Measurements from ENCODE around the gene ARHGEF28.

The ARHGEF28 gene

GRCh38 chr5:73935719-73936118 lies 309.7 kb downstream of the ARHGEF28 start:
- H3K27me3 ChIP-seq (ENCODE audit: insufficient read depth, low read length, poor library complexity, severe bottlenecking) = no peaks in the 10 kb centered on the region
- no peak overlapping the region for H3K4me2 ChIP-seq (ENCODE audit: low read depth, low read length, poor library complexity, severe bottlenecking)
- no peaks in the 10 kb centered on the region for H3K79me2 ChIP-seq (ENCODE audit: insufficient read depth, low read length)
- no peak for TF ChIP-seq CTCF (conservative IDR thresholded peaks at IDR 0.05; ENCODE audit: low read length)
- no peak for TF ChIP-seq EZH2phosphoT487 (IDR thresholded peaks at IDR 0.05; ENCODE audit: borderline replicate concordance)
- no peaks in the 10 kb centered on the region for H3K9me3 ChIP-seq (ENCODE audit: insufficient read depth, low read depth, low read length)
- H3K4me1 ChIP-seq (ENCODE audit: insufficient read depth, low read length, poor library complexity, severe bottlenecking) = no peaks in the 10 kb centered on the region
- no peaks in the 10 kb centered on the region for H3F3A ChIP-seq (ENCODE audit: low read depth)
- no peak overlapping the region for H3K4me3 ChIP-seq (ENCODE audit: low read length, poor library complexity, severe bottlenecking)
- H3K9me2 ChIP-seq (replicated peaks; ENCODE audit: low read depth, low read length) = no peaks in the 10 kb centered on the region
- H3K36me3 ChIP-seq (ENCODE audit: insufficient read depth, low read length) = no peaks in the 10 kb centered on the region
- H4K20me1 ChIP-seq (ENCODE audit: insufficient read depth, low read length, poor library complexity, severe bottlenecking) = no peaks in the 10 kb centered on the region
- H3K9ac ChIP-seq (ENCODE audit: low read depth, low read length, poor library complexity, severe bottlenecking) = no peak overlapping the region
- H2AFZ ChIP-seq (ENCODE audit: low read length) = no peak overlapping the region

- H3K4me1 ChIP-seq (ENCODE audit: insufficient read depth, low read length, poor library complexity, severe bottlenecking) = no peaks in the 10 kb centered on the region
- no peaks in the 10 kb centered on the region for H3K36me3 ChIP-seq (ENCODE audit: insufficient read depth, low read length)
- H3K27me3 ChIP-seq (ENCODE audit: insufficient read depth, low read length, poor library complexity, severe bottlenecking) = no peaks in the 10 kb centered on the region
- H4K20me1 ChIP-seq (ENCODE audit: insufficient read depth, low read length, poor library complexity, severe bottlenecking) = no peaks in the 10 kb centered on the region
- H3K9ac ChIP-seq (ENCODE audit: low read depth, low read length, poor library complexity, severe bottlenecking) = no peak overlapping the region
- TF ChIP-seq EZH2phosphoT487 (IDR thresholded peaks at IDR 0.05; ENCODE audit: borderline replicate concordance) (no peak), CTCF (conservative IDR thresholded peaks at IDR 0.05; ENCODE audit: low read length) (no peak)
- H2AFZ ChIP-seq (ENCODE audit: low read length) = no peak overlapping the region
- no peaks in the 10 kb centered on the region for H3F3A ChIP-seq (ENCODE audit: low read depth)
- no peak overlapping the region for H3K4me3 ChIP-seq (ENCODE audit: low read length, poor library complexity, severe bottlenecking)
- no peaks in the 10 kb centered on the region for H3K9me2 ChIP-seq (replicated peaks; ENCODE audit: low read depth, low read length)
- H3K4me2 ChIP-seq (ENCODE audit: low read depth, low read length, poor library complexity, severe bottlenecking) = no peak overlapping the region
- H3K79me2 ChIP-seq (ENCODE audit: insufficient read depth, low read length) = no peaks in the 10 kb centered on the region
- no peaks in the 10 kb centered on the region for H3K9me3 ChIP-seq (ENCODE audit: insufficient read depth, low read depth, low read length)
Measured at GRCh38 chr5:73938280-73938937, 312.4 kb downstream of the ARHGEF28 start.

- Histone ChIP-seq H4K20me1 (ENCODE audit: insufficient read depth, low read length, poor library complexity, severe bottlenecking) (no peaks in the 10 kb centered on the region), H3K4me2 (ENCODE audit: low read depth, low read length, poor library complexity, severe bottlenecking) (no peak overlapping the region), H3F3A (ENCODE audit: low read depth) (no peaks in the 10 kb centered on the region), H3K9me2 (replicated peaks; ENCODE audit: low read depth, low read length) (no peaks in the 10 kb centered on the region), H3K9me3 (ENCODE audit: insufficient read depth, low read depth, low read length) (no peaks in the 10 kb centered on the region), H3K27me3 (ENCODE audit: insufficient read depth, low read length, poor library complexity, severe bottlenecking) (no peaks in the 10 kb centered on the region), H3K9ac (ENCODE audit: low read depth, low read length, poor library complexity, severe bottlenecking) (no peak overlapping the region), H3K4me3 (ENCODE audit: low read length, poor library complexity, severe bottlenecking) (no peak overlapping the region), H3K4me1 (ENCODE audit: insufficient read depth, low read length, poor library complexity, severe bottlenecking) (no peaks in the 10 kb centered on the region), H3K79me2 (ENCODE audit: insufficient read depth, low read length) (no peaks in the 10 kb centered on the region), H3K36me3 (ENCODE audit: insufficient read depth, low read length) (no peaks in the 10 kb centered on the region), H2AFZ (ENCODE audit: low read length) (no peak overlapping the region)
- TF ChIP-seq EZH2phosphoT487 (IDR thresholded peaks at IDR 0.05; ENCODE audit: borderline replicate concordance) = no peak
- no peak for TF ChIP-seq CTCF (conservative IDR thresholded peaks at IDR 0.05; ENCODE audit: low read length)
Measured at GRCh38 chr5:73938938-73939320, 312.9 kb downstream of the ARHGEF28 start.

All from Loucy (cell line).